ENCODE measurements around the gene IDI2. TPM values are rescaled to one million over a fixed set of nuclear protein-coding genes. Genes with fewer than 3 reads are reported as not detected.
"Not testable (repeated sequence)": the region's sequence is repeated elsewhere in the genome, so short reads cannot be mapped to it uniquely, and the experiment has no call there.

Gene IDI2
- total RNA-seq = not detected

DNA sequence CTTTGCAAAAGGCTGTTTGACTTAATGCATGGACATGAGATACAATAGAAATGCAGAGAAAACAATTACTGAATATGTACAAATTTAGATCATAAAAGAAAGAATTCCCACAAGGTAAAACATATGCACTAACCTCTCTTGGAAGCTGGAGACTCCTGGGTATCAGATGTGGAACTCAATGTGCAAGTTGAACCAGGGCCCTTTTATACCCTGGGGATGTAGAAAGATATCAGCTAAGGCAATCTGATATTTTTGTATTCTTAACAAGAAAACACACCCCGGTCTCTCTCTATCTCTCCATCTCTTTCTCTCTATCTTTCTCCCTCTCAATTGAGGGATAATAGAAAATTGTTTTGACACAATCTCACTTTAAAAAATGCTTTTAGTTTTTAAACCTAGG lies at the start of gene IDI2:
IDI2 (minus strand) TSS at position 177 of the 400 bp plus-strand sequence. CDS start 1,136 bp downstream, outside the sequence.
- DNase-seq (ENCODE audit: low spot score) (no peak), ATAC-seq (no peak)

GRCh38 chr10:1074748-1075308 lies 49.2 kb upstream of the IDI2 start:
- no peak for DNase-seq (ENCODE audit: low spot score)
- ATAC-seq = peak; percentile 72

DNA sequence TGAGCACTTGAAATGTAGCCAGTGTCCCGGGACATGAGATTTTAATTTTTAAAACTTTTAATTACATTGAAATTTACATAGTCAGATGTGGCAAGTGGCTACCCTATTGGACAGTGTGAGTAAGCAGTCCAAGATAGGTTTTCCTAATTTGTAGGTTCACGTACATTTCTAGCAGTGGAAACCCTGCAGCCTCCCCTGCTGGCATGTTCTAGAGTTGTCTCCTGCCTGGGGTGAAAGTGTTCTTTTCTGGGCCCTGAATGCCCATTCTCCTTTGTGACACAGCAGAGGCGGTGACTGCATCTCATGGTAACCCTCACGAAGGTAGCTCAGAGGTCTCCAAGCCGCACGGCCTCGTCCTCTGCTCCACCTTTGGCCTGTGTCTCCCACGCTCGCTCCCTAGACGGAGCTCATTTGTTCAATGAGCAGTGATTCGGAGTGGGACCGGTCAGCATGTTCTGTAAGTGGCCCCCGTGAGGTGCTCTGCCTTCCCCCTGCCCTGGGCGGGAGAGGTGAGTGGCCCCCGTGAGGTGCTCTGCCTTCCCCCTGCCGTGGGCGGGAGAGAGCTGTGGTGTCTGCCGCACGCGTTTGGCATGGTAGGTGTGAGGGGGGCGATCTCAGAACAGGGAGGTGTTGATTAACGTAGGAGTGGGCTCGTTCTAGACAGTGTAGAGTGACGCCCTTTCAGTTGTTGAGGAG lies 48.5 kb upstream of the IDI2 start:
- peak; percentile 13 for ATAC-seq
- DNase-seq (ENCODE audit: low spot score) = no peak

GRCh38 chr10:1070919-1071318 lies 45.3 kb upstream of the IDI2 start:
- ATAC-seq (no peak), DNase-seq (ENCODE audit: low spot score) (no peak)

DNA sequence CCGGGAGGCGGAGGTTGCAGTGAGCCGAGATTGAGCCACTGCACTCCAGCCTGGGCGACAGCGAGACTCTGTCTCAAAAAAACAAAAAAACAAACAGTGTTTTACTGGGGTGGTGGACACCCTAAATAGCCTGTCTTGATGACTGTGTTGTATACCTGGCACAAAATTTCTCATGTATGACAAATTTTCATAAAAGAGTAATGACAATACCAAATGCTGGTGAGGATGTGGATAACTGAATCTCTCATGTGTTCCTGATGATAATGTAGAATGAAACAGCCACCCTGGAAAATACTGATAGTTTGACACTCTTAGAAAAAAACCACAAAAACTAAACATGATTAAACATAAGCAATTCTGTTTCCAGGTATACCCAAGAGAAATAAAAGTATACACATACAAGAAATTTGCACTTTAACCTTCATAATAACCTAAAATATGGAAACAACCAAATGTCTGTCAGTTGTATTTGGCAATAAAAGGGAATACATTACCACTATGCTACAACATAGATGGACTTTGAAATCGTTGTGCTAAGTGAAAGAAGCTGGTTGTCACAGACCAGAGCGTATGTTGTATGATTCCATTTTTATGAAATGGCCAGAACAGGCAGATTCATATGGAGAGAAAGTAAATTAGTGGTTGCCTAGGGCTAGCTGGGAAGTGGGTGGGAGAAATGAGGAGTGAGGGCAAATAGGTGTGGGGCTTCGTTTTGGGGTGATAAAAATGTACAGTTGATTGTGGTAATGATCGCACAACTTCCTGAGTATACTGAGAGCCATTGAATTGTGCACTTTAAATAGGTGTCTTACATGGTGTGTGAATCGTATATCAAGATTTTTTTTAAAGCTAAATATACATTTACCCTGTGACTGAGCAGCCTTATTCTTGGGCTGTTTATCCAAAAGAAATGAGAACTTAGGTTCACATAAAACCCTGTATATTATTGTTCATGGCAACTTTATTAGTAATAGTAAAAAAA lies 43.0 kb upstream of the IDI2 start:
- DNase-seq (ENCODE audit: low spot score) (no peak), ATAC-seq (peak; percentile 71)

- ATAC-seq; DNase-seq (ENCODE audit: low spot score): not testable (repeated sequence)
Measured at GRCh38 chr10:1066734-1067133, 41.1 kb upstream of the IDI2 start.

DNA sequence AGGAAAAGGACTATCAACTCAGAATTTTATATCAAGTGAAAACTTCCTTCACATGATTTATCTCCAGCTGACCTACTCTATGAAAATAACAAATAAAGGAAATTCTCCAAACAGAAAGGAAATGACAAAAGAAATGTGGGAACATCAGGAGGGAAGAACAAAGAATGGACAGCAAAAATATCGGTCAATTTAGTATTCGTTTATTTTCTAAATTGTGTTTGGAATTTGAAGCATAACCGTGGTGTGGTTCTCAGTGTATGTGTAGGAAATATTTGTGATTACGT lies 39.2 kb upstream of the IDI2 start:
- DNase-seq (ENCODE audit: low spot score) (no peak), ATAC-seq (no peak)

DNA sequence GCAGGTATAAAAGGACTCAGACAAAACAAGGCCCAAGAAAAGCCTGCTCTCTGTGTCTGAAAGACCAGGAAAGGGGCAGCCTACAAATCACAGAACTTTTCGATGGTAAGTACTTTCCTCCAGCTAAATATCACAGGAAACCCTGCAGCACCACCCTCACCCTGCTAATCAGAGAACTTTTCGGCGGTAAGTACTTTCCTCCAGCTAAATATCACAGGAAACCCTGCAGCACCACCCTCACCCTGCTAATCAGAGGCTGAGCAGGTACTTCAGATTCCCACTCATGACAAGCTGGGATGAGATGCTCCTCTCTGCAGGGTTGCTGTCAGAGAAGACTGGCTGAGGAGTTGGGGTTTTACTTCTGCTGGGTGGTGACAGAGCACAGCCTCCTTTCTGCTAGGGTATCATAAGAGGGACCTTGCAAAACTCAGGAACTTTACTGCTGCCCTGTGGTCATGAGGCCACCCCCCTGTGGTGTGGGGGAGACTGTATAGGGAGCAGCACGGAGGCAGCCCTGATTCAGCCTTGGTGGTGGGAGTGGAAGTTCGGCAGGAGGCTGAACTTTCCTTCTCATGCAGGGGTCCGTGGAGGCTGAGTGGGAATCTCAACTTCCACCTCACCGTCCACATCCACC lies 37.7 kb upstream of the IDI2 start:
- no peak for DNase-seq (ENCODE audit: low spot score)
- ATAC-seq = no peak

DNA sequence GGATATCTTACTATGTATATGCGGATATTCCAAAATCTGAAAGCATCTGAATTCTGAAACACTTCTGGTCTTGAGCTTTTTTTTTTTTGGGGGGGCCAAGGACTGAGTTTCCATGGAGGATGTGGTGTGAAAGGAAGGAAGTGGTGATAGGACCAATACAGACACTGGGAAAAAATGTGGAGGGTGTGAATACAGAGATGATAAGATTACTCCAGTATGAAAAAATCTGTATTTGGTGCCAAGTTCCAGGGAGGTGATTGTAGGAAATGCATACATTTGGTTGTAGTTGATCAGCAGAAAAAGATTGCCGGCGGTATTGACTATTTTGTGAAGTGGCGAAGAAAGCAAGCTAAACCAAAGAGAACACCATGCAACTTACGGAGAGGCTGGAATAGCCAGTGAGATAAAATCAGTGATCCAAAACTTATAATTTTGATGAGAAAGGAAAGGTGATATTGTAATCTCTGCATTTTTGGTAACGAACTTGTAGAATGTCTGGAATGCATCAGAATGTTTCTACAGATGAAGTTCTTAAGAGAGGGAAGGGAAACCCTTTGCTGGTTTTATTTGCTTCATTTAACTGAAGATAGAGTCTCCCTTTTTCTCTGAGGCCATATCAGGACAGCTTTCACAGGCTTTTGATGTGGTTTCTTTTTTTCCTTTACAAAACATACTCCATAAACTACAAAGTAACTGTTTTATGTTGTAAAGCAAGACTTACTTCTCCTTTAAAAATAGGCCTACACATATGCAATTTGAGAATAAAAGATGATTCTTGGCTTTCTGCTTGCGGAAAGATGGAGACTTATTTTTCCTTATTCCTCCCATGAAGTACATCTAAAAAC lies 36.5 kb upstream of the IDI2 start:
- ATAC-seq (peak; percentile 17), DNase-seq (ENCODE audit: low spot score) (no peak)

- DNase-seq (ENCODE audit: low spot score) (no peak), ATAC-seq (no peak)
Measured at GRCh38 chr10:1059902-1060301, 34.2 kb upstream of the IDI2 start.

- no peak for DNase-seq (ENCODE audit: low spot score)
- no peak for ATAC-seq
Measured at GRCh38 chr10:1058017-1058416, 32.4 kb upstream of the IDI2 start.

GRCh38 chr10:1057106-1057657 lies 31.5 kb upstream of the IDI2 start:
- DNase-seq (ENCODE audit: low spot score) = no peak

GRCh38 chr10:1056326-1057105 lies 30.9 kb upstream of the IDI2 start, which contains the start of gene WDR37:
TSS of gene WDR37 (plus strand) at chr10:1056385. CDS start at chr10:1072156, 15,771 bp downstream.
- DNase-seq (ENCODE audit: low spot score) = peak; percentile 90
- ATAC-seq = peak; percentile 96

More at GRCh38 chr10:1057106-1057657, 31.5 kb upstream of the IDI2 start:
- ATAC-seq = peak; percentile 1

- DNase-seq (ENCODE audit: low spot score) (no peak), ATAC-seq (no peak)
Measured at GRCh38 chr10:1054684-1055083, 29.0 kb upstream of the IDI2 start.

DNA sequence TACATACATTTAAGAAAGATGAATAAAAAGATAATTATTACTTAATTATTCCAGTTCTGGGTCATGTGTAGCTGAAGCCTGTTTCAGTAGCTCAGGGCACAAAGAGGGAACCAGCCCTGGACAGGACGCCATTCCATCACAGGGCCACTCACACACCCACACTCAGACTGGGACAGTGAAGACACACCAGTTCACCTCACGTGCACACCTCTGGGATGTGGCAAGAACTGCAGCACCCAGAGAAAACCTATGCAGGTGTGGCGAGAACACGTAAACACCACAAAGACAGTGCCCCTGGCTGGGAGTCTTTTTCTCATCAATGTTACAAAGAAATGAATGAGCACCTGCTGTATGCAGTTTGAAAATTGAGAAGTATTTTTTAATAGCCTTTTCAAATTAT lies 24.9 kb upstream of the IDI2 start:
- DNase-seq (ENCODE audit: low spot score) = no peak
- no peak for ATAC-seq

DNA sequence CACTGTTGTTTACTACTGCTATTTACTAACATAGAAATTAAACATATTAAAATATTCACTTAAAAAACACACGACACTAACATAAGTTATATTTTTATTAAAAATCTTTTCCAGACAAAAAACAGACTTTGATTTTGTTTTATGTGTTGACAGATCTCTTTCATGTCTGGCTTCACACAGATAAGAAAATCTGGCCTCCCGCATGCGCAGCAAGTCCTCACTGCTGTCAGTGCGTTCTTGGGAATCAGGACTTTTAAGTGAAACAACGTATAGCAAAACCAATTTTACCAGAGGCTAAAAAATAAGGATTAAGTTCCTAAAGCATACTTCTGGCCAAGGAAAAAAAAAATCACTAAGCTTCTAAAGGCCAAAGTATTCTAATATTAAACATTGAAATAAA lies 24.5 kb upstream of the IDI2 start:
- ATAC-seq (no peak), DNase-seq (ENCODE audit: low spot score) (no peak)

DNA sequence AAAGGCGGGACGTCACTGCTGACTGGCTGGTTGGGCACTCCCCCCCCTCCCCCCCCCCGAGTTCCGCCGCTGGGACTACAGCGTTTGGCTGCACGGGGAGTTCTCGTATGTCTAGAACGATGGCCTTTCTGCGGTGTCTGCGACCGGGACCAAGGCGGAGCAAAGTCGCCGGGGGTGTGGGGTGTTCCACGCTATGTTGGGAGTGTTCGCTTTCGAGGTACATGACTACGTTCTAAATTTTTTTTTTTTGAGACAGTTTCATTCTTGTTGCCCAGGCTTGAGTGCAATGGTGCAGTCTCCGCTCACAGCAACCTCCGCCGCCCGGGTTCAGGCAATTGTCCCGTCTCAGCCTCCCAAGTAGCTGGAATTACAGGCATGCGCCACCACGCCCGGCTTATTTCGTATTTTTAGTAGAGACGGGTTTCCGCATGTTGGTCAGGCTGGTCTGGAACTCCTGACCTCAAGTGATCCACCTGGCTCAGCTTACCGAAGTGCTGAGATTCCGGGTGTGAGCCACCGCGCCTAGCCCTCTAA lies 23.8 kb upstream of the IDI2 start:
- no peak for ATAC-seq
- no peak for DNase-seq (ENCODE audit: low spot score)

- ATAC-seq (peak; percentile 86), DNase-seq (ENCODE audit: low spot score) (peak; percentile 99)
Measured at GRCh38 chr10:1048732-1049424, 23.2 kb upstream of the IDI2 start, which contains the start of gene IDI1. TSS of gene IDI1 (minus strand) at chr10:1049119. CDS start at chr10:1049003, 116 bp downstream.

Measured in left lobe of liver (tissue), 2 donors.